Stimulated activated naive B cell treated with anti-CD40 and anti-IgM and Interleukin-4, amounts not matched to agents 10 μg/mL and 1 μg/mL and 100 μg/mL, for 72 hours (primary cell): Measurements from ENCODE around the gene TMEM244.
"Not testable (repeated sequence)": the region's sequence is repeated elsewhere in the genome, so short reads cannot be mapped to it uniquely, and the experiment has no call there.

Source experiments
- ATAC-seq, 2 donors: fragments of 150-1000 bp; cut with Tn5 transposase; replicated peaks; 2 replicates each; pipeline ENCODE4 v1.10.0; 2021; ENCODE audit warnings: moderate library complexity in 1 of 2
- DNase-seq: peaks from one replicate; pipeline ENCODE4 v3.0.0; 2021
- H3K27ac Mint-ChIP-seq: one replicate; pipeline ENCODE4 v1.8.0; 2022; ENCODE audit warnings: mild to moderate bottlenecking, mixed read lengths
- H3K27me3 Mint-ChIP-seq, 2 donors: one replicate each; pipeline ENCODE4 v1.8.0; 2022; ENCODE audit warnings: mixed read lengths in 2 of 2
- H3K36me3 Mint-ChIP-seq, 2 donors: one replicate each; pipeline ENCODE4 v1.8.0; 2022; ENCODE audit warnings: mixed read lengths in 2 of 2, mild to moderate bottlenecking in 1 of 2
- H3K4me1 Mint-ChIP-seq, 2 donors: one replicate each; pipeline ENCODE4 v1.8.0; 2022; ENCODE audit warnings: mixed read lengths in 2 of 2, mild to moderate bottlenecking in 1 of 2
- H3K4me3 Mint-ChIP-seq, 2 donors: one replicate each; pipeline ENCODE4 v1.8.0; 2022; ENCODE audit warnings: mild to moderate bottlenecking in 2 of 2, mixed read lengths in 2 of 2, moderate library complexity in 1 of 2
- H3K9me3 Mint-ChIP-seq, 2 donors: one replicate each; pipeline ENCODE4 v1.8.0; 2022; ENCODE audit warnings: mixed read lengths in 2 of 2, mild to moderate bottlenecking in 1 of 2

Gene TMEM244

DNA sequence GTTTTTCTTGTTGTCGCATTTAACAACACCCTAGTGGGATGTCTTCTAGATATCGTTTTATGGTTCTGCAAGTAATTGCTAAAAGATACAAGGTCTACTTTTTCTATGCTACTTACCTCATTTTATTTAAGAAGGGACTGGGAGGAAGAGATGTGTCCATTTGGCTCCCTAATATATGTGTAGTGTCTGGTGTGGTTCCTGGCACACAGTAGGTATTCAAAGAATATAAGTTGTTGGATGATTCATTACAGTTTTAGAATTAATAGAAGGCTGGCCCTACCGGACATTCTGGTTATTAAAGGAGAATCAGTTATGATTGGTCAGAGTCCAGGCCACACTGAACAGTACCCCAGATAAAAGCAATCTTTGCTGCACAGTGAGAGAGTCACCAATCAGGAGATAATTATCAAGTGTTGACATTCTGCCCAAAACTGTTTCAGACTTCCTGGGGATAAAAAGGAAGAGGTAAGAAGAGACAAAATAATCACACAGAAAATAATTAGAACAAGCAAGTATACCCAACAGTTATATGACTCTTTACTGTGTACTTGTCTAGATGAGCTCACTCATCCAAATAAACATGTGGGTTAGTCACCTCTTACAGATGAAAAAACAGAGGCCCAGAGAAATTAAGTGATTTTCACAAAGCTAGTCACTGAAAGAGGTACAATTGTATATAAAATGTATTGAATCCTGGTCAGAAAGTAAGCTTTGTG is 7.0 kb downstream of the TMEM244 start:
- Mint-ChIP-seq H3K4me3 (no peak overlapping the region), H3K36me3 (no peaks in the 10 kb centered on the region), H3K27ac (no peak overlapping the region), H3K4me1 (no peaks in the 10 kb centered on the region), H3K9me3 (peaks cover 0 to 2% of the 10 kb centered on the region in 2 donors), H3K27me3 (peaks cover 0 to 4% of the 10 kb centered on the region in 2 donors)
- no peak for ATAC-seq
- no peak for DNase-seq

DNA sequence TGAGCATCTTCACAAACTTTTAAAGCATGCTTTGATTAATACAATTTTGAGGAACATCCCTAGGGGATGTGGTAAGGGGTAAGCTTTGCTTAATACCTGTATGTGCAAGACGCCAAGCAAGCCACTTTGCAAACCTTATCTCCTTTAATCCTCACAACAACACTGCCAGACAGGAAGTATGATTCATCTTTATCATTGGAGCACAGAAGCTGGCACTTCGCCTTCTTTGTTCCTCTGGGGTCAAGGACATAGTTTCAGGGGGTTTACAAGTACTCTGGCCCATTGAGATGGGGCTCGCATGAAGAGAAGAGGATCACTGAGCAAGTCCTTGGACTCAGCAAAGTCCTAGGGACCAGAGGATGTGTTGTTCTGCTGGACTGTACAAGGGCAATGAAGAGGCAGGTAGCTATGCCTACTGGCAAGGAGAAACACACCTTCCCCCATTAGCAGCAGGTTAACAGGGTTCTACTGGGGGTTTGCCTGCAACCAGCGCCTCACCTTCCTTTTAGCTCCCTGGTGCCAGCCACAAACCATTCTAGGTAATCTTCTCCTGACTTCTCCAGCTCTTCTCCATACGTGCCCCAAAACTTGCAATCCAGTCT is 8.8 kb downstream of the TMEM244 start:
- ATAC-seq, result no peak
- H3K36me3 Mint-ChIP-seq, result no peaks in the 10 kb centered on the region
- H3K27me3 Mint-ChIP-seq, result peaks cover 6 to 9% of the 10 kb centered on the region in 2 donors
- peaks cover 0 to 2% of the 10 kb centered on the region in 2 donors for H3K9me3 Mint-ChIP-seq
- DNase-seq, result no peak
- H3K4me1 Mint-ChIP-seq, result no peaks in the 10 kb centered on the region
- no peak overlapping the region for H3K4me3 Mint-ChIP-seq
- H3K27ac Mint-ChIP-seq, result no peak overlapping the region

DNA sequence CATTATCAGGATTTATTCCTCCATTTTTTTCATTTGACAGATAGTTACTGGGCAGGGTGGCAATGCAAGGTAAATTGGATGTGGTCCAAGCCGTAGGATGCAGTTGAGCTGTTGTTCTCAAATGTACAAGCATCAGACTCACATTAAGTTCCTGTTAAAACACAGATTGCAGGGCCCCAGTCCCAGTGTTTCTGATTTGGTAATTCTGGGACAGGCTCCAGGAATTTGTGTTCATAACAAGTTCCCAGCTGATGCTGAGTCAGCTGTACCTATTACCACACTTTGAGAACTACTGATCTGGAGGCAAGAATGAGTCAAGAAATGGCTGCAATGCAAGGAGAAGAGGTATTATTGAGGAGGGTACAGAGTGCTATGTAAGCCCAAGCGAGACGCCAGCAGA is 11.7 kb downstream of the TMEM244 start:
- Mint-ChIP-seq H3K9me3 (no peaks in the 10 kb centered on the region), H3K27ac (no peak overlapping the region), H3K4me3 (no peak overlapping the region), H3K4me1 (no peaks in the 10 kb centered on the region), H3K36me3 (no peaks in the 10 kb centered on the region), H3K27me3 (peaks cover 9 to 11% of the 10 kb centered on the region in 2 donors)
- no peak for DNase-seq
- no peak for ATAC-seq

DNA sequence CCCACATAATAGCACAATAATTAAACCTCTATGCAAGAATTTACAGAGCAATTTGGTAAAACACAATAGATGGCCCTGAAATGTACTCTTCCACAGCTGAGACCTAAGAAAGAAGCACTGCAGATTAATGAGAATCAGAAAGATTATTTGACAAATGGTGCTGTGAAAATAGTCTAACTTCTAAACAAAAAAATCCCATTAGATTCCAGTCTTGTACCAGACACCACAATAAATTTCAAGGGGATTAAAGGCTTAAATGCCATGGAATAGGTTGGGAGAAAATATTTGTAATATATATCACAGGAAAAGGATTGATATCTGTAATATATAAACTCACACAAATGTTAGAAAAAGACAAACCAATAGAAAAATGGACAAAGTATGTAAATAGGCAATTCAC is 14.4 kb downstream of the TMEM244 start:
- ATAC-seq, result no peak
- Mint-ChIP-seq H3K4me1 (no peaks in the 10 kb centered on the region), H3K9me3 (no peaks in the 10 kb centered on the region), H3K36me3 (no peaks in the 10 kb centered on the region), H3K27me3 (peaks cover 11 to 14% of the 10 kb centered on the region in 2 donors), H3K27ac (no peak overlapping the region), H3K4me3 (no peak overlapping the region)
- DNase-seq, result no peak

DNA sequence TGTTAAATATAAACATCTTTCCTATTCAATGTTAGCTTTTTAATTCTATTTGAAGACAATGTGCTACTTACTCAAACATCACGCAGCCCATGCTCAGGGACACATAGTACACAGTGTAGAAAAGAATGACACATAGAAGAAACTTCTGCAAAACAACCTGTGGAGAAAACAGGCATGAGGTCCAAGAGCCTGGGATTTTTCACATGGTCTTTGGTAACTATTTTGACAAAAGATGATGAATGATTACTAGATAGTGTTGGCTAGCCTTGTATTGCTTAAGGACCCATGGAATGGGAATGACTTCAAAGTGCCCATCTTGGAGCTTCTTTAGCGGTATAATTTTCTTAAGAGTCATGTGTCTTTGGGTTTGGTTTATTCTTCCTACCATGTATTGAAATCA is 15.4 kb downstream of the TMEM244 start:
- H3K9me3 Mint-ChIP-seq, result no peaks in the 10 kb centered on the region
- ATAC-seq (no peak), DNase-seq (no peak)
- H3K27me3 Mint-ChIP-seq, result peaks cover 11 to 14% of the 10 kb centered on the region in 2 donors
- H3K27ac Mint-ChIP-seq, result no peak overlapping the region
- H3K36me3 Mint-ChIP-seq, result no peaks in the 10 kb centered on the region
- H3K4me1 Mint-ChIP-seq, result no peaks in the 10 kb centered on the region
- H3K4me3 Mint-ChIP-seq, result no peak overlapping the region

DNA sequence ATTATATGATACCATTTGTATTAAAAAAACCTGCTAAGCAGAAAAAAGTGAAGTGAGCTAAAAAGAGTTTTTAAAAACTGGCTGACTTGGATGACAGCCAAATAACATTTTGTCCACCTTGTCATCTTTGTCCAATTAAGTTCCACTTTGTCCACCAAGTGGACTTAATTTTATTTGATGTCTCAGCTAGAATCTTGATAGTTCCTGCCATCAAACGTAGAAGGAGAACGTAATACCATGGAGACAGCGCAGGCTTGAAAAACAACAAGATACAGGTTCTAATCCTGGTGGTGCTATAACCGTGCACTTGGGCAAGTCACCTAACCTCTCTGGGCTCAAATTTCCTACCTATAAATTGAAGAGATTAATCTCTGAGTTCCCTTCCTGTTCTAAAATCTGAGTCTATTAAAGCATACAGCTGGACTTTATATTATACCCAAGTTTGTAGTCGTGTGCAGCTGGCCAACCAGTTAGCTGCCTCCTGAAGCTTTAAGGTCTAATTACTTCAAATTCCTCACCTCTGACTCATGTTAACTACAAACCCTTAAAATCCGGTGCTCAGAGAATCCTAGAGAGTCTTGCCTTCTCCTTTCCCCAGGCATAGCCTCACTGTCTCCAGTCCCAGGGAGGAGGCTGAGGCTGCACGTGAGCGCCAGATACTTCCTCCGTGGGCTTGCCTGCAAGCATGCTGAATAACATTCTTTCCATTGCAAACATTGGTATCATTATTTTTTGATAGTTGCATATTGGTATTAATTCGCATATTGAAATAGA is 16.8 kb downstream of the TMEM244 start:
- no peaks in the 10 kb centered on the region for H3K9me3 Mint-ChIP-seq
- H3K36me3 Mint-ChIP-seq, result no peaks in the 10 kb centered on the region
- H3K27ac Mint-ChIP-seq, result no peak overlapping the region
- H3K4me3 Mint-ChIP-seq, result no peak overlapping the region
- DNase-seq (no peak), ATAC-seq (no peak)
- H3K4me1 Mint-ChIP-seq, result no peaks in the 10 kb centered on the region
- H3K27me3 Mint-ChIP-seq, result peaks cover 10 to 11% of the 10 kb centered on the region in 2 donors

DNA sequence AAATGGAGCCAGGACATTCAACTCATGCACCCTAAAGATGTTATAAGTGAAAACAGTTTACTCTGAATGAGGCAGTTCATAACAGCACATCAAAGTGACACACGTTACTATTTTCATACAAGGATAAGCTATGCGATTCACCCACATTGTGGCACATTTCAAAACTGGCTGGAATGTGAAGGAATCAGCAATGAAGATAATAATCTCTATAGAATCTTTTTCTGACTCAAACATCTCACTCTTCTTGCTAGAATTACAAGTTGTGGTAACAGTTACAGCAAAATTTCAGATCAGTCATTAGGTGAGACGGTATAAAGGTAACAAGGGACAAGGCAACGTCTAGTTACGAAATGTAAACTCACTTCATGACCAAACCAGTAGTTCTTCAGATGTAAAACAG is 17.5 kb downstream of the TMEM244 start:
- H3K27me3 Mint-ChIP-seq, result peaks cover 10 to 11% of the 10 kb centered on the region in 2 donors
- H3K9me3 Mint-ChIP-seq, result no peaks in the 10 kb centered on the region
- H3K27ac Mint-ChIP-seq, result no peak overlapping the region
- no peaks in the 10 kb centered on the region for H3K4me1 Mint-ChIP-seq
- H3K36me3 Mint-ChIP-seq, result no peaks in the 10 kb centered on the region
- DNase-seq (no peak), ATAC-seq (no peak)
- H3K4me3 Mint-ChIP-seq, result no peak overlapping the region

DNA sequence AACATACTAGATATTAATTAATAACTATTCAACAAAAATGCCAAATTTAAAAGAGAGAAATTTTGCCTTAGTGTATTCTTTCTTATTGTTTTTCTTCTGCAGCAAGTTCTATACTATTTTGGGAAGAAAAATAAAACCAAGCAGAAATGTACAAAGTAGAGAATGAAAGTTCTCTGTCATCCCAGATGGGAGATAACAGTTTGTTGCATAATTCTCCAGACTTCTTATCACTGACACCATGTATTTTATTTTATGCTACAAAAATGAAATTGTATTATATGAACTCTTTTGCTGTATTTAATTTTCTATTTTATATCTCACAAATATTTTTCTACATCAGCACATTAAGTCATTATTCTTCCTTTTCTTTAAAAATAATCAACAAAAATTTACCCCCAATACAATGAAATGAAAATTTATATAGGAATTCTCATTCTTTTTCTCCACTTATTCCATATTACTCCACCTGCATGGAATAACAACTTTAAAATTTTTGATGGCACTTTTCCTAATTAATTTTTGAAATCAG is 18.2 kb downstream of the TMEM244 start:
- Mint-ChIP-seq H3K27ac (no peak overlapping the region), H3K4me1 (no peaks in the 10 kb centered on the region), H3K36me3 (no peaks in the 10 kb centered on the region), H3K4me3 (no peak overlapping the region), H3K9me3 (no peaks in the 10 kb centered on the region), H3K27me3 (peaks cover 8 to 10% of the 10 kb centered on the region in 2 donors)
- no peak for ATAC-seq
- DNase-seq, result no peak

DNA sequence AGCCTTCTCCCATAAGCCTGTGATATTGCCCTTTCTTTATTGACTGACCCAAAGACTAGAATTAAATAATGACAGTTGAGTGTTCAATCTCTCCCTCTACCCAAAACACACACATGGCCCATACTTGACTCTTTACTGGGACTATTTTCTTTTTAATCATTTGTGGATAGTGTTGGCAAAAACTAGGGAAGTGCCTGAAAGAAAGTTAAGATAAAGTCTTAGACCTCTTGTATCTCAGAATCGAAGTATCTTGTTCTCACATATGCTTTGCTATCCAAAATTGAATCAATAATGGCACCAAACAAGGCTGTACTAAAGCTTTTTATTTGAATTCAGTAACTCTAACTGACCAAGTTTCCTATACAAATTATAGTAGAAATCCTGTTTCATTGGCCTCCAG is 19.0 kb downstream of the TMEM244 start:
- Mint-ChIP-seq H3K4me3 (no peak overlapping the region), H3K27me3 (peaks cover 0 to 6% of the 10 kb centered on the region in 2 donors), H3K9me3 (no peaks in the 10 kb centered on the region), H3K27ac (no peak overlapping the region), H3K36me3 (no peaks in the 10 kb centered on the region), H3K4me1 (no peaks in the 10 kb centered on the region)
- ATAC-seq (no peak), DNase-seq (no peak)

DNA sequence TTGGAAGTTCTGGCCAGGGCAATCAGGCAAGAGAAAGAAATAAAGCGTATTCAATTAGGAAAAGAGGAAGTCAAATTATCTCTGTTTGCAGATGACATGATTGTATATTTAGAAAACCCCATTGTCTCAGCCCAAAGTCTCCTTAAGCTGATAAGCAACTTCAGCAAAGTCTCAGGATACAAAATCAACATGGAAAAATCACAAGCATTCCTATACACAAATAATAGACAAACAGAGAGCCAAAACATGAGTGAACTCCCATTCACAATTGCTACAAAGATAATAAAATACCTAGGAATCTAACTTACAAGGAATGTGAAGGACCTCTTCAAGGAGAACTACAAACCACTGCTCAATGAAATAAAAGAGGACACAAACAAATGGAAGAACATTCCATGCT is 21.6 kb downstream of the TMEM244 start:
- not testable (repeated sequence) for H3K9me3 Mint-ChIP-seq, H3K27ac Mint-ChIP-seq, H3K36me3 Mint-ChIP-seq, ATAC-seq, H3K4me1 Mint-ChIP-seq, H3K27me3 Mint-ChIP-seq, DNase-seq, H3K4me3 Mint-ChIP-seq

DNA sequence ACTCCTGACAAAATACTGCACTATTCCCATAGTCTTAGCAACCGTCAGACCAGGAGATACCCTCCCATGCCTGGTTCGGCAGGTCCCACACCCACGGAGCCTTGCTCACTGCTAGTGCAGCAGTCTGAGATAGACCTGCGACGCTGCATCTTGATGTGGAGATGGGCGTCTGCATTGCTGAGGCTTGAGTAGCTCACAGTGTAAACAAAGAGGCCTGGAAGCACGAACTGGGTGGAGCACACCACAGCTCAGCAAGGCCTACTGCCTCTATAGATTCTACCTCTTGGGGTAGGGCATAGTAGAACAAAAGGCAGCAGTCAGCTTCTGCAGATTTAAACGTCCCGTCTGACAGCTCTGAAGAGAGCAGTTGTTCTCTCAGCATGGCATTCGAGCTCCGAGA is 25.4 kb downstream of the TMEM244 start:
- no peaks in the 10 kb centered on the region for H3K4me1 Mint-ChIP-seq
- no peak overlapping the region for H3K27ac Mint-ChIP-seq
- H3K4me3 Mint-ChIP-seq, result no peak overlapping the region
- H3K27me3 Mint-ChIP-seq, result no peaks in the 10 kb centered on the region
- H3K36me3 Mint-ChIP-seq, result no peaks in the 10 kb centered on the region
- ATAC-seq (no peak), DNase-seq (no peak)
- H3K9me3 Mint-ChIP-seq, result peaks cover 0 to 1% of the 10 kb centered on the region in 2 donors

DNA sequence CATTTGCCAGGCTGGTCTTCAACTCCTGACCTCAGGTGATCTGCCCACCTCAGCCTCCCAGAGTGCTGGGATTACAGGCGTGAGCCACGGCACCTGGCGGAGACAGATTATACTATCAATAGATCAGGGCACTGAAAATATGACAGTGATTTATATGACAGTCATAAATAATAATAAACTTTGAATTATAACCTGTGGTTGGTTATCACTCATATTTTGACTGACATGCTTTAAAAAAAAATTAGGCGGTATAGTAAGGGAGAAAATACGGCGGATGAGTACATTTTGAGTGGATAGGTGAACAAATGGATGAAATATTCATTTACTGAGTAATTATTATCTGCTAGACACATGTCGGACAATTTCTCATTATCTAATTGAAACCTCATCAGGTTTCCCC is 28.8 kb downstream of the TMEM244 start:
- no peaks in the 10 kb centered on the region for H3K4me1 Mint-ChIP-seq
- H3K27ac Mint-ChIP-seq, result no peak overlapping the region
- DNase-seq (no peak), ATAC-seq (no peak)
- H3K9me3 Mint-ChIP-seq, result peaks cover 0 to 1% of the 10 kb centered on the region in 2 donors
- H3K36me3 Mint-ChIP-seq, result no peaks in the 10 kb centered on the region
- H3K4me3 Mint-ChIP-seq, result no peak overlapping the region
- H3K27me3 Mint-ChIP-seq, result no peaks in the 10 kb centered on the region

DNA sequence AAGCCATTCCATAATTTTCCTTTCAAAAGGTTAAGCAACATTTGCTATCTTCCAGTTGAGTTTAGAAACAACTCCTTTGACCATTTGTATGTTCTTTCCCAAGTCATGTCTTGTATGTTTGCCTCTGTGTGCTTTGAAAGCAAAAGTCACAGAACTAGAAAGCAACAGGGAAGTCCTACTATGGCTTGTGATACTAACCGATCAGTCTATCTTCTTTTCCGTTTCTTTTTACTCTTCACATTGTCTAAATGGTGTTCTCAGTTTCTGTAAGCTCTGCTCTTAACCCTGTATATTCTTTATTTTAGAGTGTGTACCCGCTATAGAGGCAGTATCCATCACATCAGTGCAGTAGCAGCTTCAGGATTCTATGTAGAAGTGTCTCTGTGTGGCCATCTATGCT is 32.9 kb downstream of the TMEM244 start:
- DNase-seq, result no peak
- Mint-ChIP-seq H3K36me3 (no peaks in the 10 kb centered on the region), H3K4me1 (no peaks in the 10 kb centered on the region), H3K27me3 (no peaks in the 10 kb centered on the region), H3K27ac (no peak overlapping the region), H3K9me3 (no peaks in the 10 kb centered on the region), H3K4me3 (no peak overlapping the region)
- ATAC-seq, result no peak

DNA sequence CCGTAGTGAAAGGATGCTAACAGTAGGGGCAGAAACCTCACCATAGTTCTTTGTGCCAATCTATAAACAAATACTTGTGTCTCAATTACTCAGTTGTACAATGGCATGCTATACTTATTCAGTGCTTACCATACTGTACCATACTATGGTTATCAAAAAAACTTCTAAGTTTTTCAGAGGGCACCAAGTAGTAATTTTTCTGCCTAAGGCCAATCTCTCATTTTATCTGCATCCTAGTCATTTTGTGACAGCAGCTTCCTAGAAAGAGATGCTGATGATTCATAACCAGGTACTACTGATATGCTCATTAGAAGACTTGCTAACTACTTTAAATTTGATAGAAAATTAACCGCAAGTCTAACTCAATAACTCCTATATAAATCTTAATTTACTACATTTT is 42.9 kb downstream of the TMEM244 start:
- H3K4me1 Mint-ChIP-seq, result peaks cover 0 to 3% of the 10 kb centered on the region in 2 donors
- ATAC-seq (no peak), DNase-seq (no peak)
- H3K4me3 Mint-ChIP-seq, result no peak overlapping the region
- H3K36me3 Mint-ChIP-seq, result no peaks in the 10 kb centered on the region
- peaks cover 0 to 13% of the 10 kb centered on the region in 2 donors for H3K27me3 Mint-ChIP-seq
- no peaks in the 10 kb centered on the region for H3K9me3 Mint-ChIP-seq
- no peak overlapping the region for H3K27ac Mint-ChIP-seq

DNA sequence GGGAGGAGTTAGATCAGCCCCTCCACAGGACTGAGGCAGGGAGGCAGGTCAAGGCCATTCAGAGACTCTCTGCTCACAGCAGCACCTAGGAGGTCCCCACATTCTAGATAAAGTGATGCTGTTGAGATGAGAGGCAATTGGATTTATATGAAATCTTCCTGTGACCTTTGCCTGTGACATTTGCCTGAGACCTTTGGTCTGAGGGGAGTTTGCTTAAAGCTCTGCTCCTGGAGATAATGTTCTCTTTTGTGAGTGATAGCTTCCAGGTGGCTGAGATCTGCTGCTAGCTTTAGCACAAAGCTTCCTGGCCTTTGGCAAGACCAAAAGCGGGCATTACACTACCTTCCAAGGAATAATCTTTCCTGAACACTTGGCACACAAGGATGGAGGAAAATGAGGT is 43.3 kb downstream of the TMEM244 start:
- H3K36me3 Mint-ChIP-seq, result no peaks in the 10 kb centered on the region
- ATAC-seq (no peak), DNase-seq (no peak)
- H3K4me1 Mint-ChIP-seq, result peaks cover 0 to 3% of the 10 kb centered on the region in 2 donors
- no peak overlapping the region for H3K4me3 Mint-ChIP-seq
- no peaks in the 10 kb centered on the region for H3K9me3 Mint-ChIP-seq
- no peak overlapping the region for H3K27ac Mint-ChIP-seq
- H3K27me3 Mint-ChIP-seq, result peaks cover 0 to 13% of the 10 kb centered on the region in 2 donors
